Loucy (cell line): ENCODE measurements around the gene GRID2.
A peak's percentile ranks its signal among the peaks of the same experiment; 100 is the strongest.

Experiments
- H2AFZ ChIP-seq: fragments of 200-600 bp; sonication (generic); 2 replicates; pipeline ENCODE4 v1.6.0; 2016; ENCODE audit warnings: antibody characterized with exemption, mild to moderate bottlenecking, low read length, moderate library complexity
- H3F3A ChIP-seq: fragments of 200-600 bp; 2 replicates; pipeline ENCODE4 v1.6.0; 2016; ENCODE audit warnings: antibody characterized with exemption, low read depth, mild to moderate bottlenecking
- H3K27me3 ChIP-seq: fragments of 200-600 bp; sonication (generic); 2 replicates; pipeline ENCODE4 v1.6.1; 2014; ENCODE audit warnings: low read length, mild to moderate bottlenecking; ENCODE audit not compliant: insufficient read depth, poor library complexity, severe bottlenecking
- H3K36me3 ChIP-seq: fragments of 200-600 bp; sonication (generic); 2 replicates; pipeline ENCODE4 v1.6.1; 2016; ENCODE audit warnings: low read length; ENCODE audit not compliant: insufficient read depth
- H3K4me1 ChIP-seq: fragments of 200-600 bp; sonication (generic); 2 replicates; pipeline ENCODE4 v1.5.1; 2014; ENCODE audit warnings: low read length, mild to moderate bottlenecking; ENCODE audit not compliant: insufficient read depth, poor library complexity, severe bottlenecking
- H3K4me2 ChIP-seq: fragments of 200-600 bp; sonication (generic); 2 replicates; pipeline ENCODE4 v1.6.0; 2014; ENCODE audit warnings: antibody characterized with exemption, low read length, low read depth, mild to moderate bottlenecking; ENCODE audit not compliant: poor library complexity, severe bottlenecking
- H3K4me3 ChIP-seq: fragments of 200-600 bp; sonication (generic); 2 replicates; pipeline ENCODE4 v1.5.1; 2014; ENCODE audit warnings: low read length, mild to moderate bottlenecking, mixed read lengths; ENCODE audit not compliant: poor library complexity, severe bottlenecking
- H3K79me2 ChIP-seq: fragments of 200-600 bp; sonication (generic); 2 replicates; pipeline ENCODE4 v1.6.1; 2014; ENCODE audit warnings: low read length; ENCODE audit not compliant: insufficient read depth
- H3K9ac ChIP-seq: fragments of 200-600 bp; sonication (generic); 2 replicates; pipeline ENCODE4 v1.6.0; 2014; ENCODE audit warnings: mild to moderate bottlenecking, low read depth, low read length, moderate library complexity; ENCODE audit not compliant: poor library complexity, severe bottlenecking
- H3K9me2 ChIP-seq: fragments of 200-600 bp; sonication (generic); replicated peaks from 2 replicates; pipeline ENCODE4 v1.6.1; 2016; ENCODE audit warnings: low read depth, low read length, mixed read lengths
- H3K9me3 ChIP-seq: fragments of 200-600 bp; sonication (generic); 2 replicates; pipeline ENCODE4 v1.6.1; 2014; ENCODE audit warnings: mild to moderate bottlenecking, antibody characterized with exemption, low read length, low read depth; ENCODE audit not compliant: insufficient read depth
- H4K20me1 ChIP-seq: fragments of 200-600 bp; sonication (generic); 2 replicates; pipeline ENCODE4 v1.6.0; 2014; ENCODE audit warnings: antibody characterized with exemption, low read length, mild to moderate bottlenecking; ENCODE audit not compliant: insufficient read depth, poor library complexity, severe bottlenecking
- EZH2phosphoT487 ChIP-seq: fragments of 200-600 bp; IDR thresholded peaks from 2 replicates; pipeline ENCODE4 v1.6.1; 2018; ENCODE audit warnings: antibody characterized with exemption, mild to moderate bottlenecking, moderate library complexity, borderline replicate concordance
- TF ChIP-seq, protein P1 (sequence below): fragments of 200-600 bp; sonication (generic); conservative IDR thresholded peaks from 2 replicates; pipeline ENCODE4 v1.5.1; 2014; ENCODE audit warnings: mild to moderate bottlenecking, antibody characterized with exemption, low read length

GRID2 gene

DNA sequence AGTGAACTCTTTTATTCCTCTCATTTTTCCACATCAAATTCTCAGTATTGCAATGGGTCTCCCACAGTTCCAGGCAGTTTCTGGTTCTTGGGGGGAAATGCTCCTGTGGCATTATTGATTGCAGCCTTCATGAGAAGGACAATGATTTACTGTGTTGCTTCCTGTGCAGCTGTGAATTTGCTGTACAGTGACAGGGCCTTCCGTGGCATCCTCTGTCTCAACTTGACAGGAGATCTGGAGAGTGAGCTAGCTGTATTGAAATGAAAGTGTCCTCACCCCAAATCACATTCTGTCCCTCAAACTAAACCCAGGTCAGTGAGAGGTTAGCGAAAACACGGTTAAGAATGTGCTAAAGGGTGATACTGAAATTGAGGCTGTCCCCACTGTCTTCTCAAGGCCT, 1447.6 kb downstream of the GRID2 start:
- H4K20me1 ChIP-seq: no peaks in the 10 kb centered on the region
- TF ChIP-seq, protein P1, sequence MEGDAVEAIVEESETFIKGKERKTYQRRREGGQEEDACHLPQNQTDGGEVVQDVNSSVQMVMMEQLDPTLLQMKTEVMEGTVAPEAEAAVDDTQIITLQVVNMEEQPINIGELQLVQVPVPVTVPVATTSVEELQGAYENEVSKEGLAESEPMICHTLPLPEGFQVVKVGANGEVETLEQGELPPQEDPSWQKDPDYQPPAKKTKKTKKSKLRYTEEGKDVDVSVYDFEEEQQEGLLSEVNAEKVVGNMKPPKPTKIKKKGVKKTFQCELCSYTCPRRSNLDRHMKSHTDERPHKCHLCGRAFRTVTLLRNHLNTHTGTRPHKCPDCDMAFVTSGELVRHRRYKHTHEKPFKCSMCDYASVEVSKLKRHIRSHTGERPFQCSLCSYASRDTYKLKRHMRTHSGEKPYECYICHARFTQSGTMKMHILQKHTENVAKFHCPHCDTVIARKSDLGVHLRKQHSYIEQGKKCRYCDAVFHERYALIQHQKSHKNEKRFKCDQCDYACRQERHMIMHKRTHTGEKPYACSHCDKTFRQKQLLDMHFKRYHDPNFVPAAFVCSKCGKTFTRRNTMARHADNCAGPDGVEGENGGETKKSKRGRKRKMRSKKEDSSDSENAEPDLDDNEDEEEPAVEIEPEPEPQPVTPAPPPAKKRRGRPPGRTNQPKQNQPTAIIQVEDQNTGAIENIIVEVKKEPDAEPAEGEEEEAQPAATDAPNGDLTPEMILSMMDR: no peak
- no peak for TF ChIP-seq EZH2phosphoT487
- H3K4me2 ChIP-seq: no peak overlapping the region
- no peaks in the 10 kb centered on the region for H3K36me3 ChIP-seq
- H3K4me3 ChIP-seq: no peak overlapping the region
- H3K27me3 ChIP-seq: no peaks in the 10 kb centered on the region
- no peak overlapping the region for H3K9ac ChIP-seq
- H2AFZ ChIP-seq: no peak overlapping the region
- no peaks in the 10 kb centered on the region for H3K9me3 ChIP-seq
- no peaks in the 10 kb centered on the region for H3K79me2 ChIP-seq
- H3F3A ChIP-seq: no peaks in the 10 kb centered on the region
- H3K9me2 ChIP-seq: no peaks in the 10 kb centered on the region
- H3K4me1 ChIP-seq: no peaks in the 10 kb centered on the region

DNA sequence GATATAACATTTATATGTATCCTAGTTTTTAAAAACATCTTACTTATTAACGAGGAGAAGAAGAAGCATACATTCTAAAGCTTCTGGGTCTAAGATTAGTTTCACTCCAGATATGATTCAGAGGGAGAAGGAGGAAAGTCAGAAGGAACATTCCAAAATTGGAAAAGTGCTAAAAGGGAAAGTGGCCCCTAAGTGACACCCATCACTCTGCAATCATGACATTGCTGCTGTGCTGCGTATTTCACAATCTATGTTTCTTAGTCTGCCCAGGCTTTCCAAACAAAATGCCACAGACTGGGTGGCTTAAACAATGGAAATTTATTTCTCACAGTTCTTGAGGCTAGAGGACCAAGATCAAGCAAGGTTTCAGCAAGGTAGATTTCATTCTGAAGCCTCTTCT, 1452.3 kb downstream of the GRID2 start:
- Histone ChIP-seq H2AFZ (no peak overlapping the region), H3K36me3 (no peaks in the 10 kb centered on the region), H3K9me3 (no peaks in the 10 kb centered on the region), H3K4me2 (no peak overlapping the region), H3K79me2 (no peaks in the 10 kb centered on the region), H3K9ac (no peak overlapping the region), H3F3A (no peaks in the 10 kb centered on the region), H3K9me2 (no peaks in the 10 kb centered on the region), H3K27me3 (no peaks in the 10 kb centered on the region), H3K4me3 (no peak overlapping the region), H4K20me1 (no peaks in the 10 kb centered on the region), H3K4me1 (no peaks in the 10 kb centered on the region)
- TF ChIP-seq, protein P1: no peak
- TF ChIP-seq EZH2phosphoT487: no peak

DNA sequence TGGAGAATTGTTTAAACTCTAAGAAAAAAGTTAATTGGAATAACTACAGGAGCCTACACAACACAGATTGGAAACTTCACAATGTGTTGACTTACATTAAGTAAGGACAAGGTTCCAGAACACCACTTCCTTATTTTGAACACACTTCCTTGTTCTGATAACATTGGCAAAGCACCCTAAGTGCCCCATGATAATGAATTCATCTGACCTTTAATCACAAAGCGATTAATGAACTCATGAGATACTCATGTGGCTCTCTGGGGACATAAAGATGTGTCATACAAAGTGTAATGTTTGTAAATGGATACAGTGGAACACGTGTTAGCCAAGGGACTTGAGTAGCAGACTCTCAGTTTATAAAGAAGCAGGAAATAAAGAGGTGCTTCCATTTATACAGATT, 1455.7 kb downstream of the GRID2 start:
- no peaks in the 10 kb centered on the region for H3K36me3 ChIP-seq
- peak overlapping the region; percentile 34 for H2AFZ ChIP-seq

More for the DNA sequence above, 1455.7 kb downstream of the GRID2 start:
- Histone ChIP-seq H3K4me2 (no peak overlapping the region), H3K4me3 (no peak overlapping the region), H3K27me3 (no peaks in the 10 kb centered on the region), H4K20me1 (no peaks in the 10 kb centered on the region), H3K4me1 (no peaks in the 10 kb centered on the region), H3K9ac (no peak overlapping the region), H3K9me2 (no peaks in the 10 kb centered on the region), H3K9me3 (no peaks in the 10 kb centered on the region), H3K79me2 (no peaks in the 10 kb centered on the region), H3F3A (no peaks in the 10 kb centered on the region)
- no peak for TF ChIP-seq EZH2phosphoT487
- TF ChIP-seq, protein P1: no peak
